ENCODE measurements around the gene ZNF3. TPM values are rescaled to one million over a fixed set of nuclear protein-coding genes. Genes with fewer than 3 reads are reported as not detected.
A peak's percentile ranks its signal among the peaks of the same experiment; 100 is the strongest.
"Not testable (repeated sequence)": the region's sequence is repeated elsewhere in the genome, so short reads cannot be mapped to it uniquely, and the experiment has no call there.

Gene ZNF3
- 12.9 TPM for total RNA-seq
- long read RNA-seq, transcript ZNF3-202 (6 exons, 2,799 nt) = major isoform, 16 of 29 reads
- long read RNA-seq, partial matches to known transcripts = 0 of 29 reads
- long read RNA-seq, other reads (novel, unspliced or antisense) = 6 of 29 reads

DNA sequence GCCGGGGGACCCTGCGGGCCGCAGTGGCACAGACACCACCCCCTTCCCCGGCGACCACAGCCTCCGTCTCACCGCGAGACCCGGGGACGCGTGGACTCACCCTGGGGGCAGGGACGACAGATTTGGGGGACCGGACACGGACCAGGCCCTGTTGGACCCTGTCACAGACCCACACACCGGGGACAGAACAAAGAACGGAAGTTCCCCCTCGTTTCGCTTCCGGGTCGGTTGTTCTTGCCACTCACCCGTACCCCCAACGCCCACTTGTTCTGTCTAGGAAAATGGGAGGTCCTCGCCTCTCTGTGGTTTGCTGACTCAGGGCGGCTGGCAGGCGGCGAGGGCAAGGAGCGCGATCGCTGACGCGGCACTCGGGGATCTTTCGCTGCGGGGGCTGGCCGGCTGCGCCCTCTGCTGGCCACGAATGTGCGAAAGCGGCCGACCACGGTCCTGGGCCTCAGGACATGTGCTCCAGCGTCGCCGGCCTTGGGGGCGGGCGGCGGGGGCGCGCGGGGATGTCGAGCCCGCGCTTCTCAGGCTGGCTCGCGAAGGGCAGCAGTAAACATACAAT is at the start of gene ZNF3:
Gene ZNF3, minus strand, starts transcription at position 189 of the 568 bp plus-strand sequence. CDS start 4,366 bp downstream, outside the sequence.
- Histone ChIP-seq H3K4me3 (peak within 1 kb of the TSS; percentile 77), H3K4me1 (peaks cover 48% of the 10 kb centered on the region), H3K27me3 (ENCODE audit: low read depth) (no peaks in the 10 kb centered on the region), H3K27ac (replicated peaks) (peak within 1 kb of the TSS; percentile 87), H3K9me3 (replicated peaks) (no peaks in the 10 kb centered on the region), H3K36me3 (peaks cover 26% of the 10 kb centered on the region)
- DNase-seq = peak; percentile 97
- TF ChIP-seq, protein P1, sequence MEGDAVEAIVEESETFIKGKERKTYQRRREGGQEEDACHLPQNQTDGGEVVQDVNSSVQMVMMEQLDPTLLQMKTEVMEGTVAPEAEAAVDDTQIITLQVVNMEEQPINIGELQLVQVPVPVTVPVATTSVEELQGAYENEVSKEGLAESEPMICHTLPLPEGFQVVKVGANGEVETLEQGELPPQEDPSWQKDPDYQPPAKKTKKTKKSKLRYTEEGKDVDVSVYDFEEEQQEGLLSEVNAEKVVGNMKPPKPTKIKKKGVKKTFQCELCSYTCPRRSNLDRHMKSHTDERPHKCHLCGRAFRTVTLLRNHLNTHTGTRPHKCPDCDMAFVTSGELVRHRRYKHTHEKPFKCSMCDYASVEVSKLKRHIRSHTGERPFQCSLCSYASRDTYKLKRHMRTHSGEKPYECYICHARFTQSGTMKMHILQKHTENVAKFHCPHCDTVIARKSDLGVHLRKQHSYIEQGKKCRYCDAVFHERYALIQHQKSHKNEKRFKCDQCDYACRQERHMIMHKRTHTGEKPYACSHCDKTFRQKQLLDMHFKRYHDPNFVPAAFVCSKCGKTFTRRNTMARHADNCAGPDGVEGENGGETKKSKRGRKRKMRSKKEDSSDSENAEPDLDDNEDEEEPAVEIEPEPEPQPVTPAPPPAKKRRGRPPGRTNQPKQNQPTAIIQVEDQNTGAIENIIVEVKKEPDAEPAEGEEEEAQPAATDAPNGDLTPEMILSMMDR (IDR thresholded peaks at IDR 0.05; ENCODE audit: borderline replicate concordance) = peak; percentile 97
- intact Hi-C loops (cut with micrococcal nuclease) = loop anchor here (10.0 kb wide), 1 partner anchor 87 kb away; no protein-coding TSS in a partner anchor

DNA sequence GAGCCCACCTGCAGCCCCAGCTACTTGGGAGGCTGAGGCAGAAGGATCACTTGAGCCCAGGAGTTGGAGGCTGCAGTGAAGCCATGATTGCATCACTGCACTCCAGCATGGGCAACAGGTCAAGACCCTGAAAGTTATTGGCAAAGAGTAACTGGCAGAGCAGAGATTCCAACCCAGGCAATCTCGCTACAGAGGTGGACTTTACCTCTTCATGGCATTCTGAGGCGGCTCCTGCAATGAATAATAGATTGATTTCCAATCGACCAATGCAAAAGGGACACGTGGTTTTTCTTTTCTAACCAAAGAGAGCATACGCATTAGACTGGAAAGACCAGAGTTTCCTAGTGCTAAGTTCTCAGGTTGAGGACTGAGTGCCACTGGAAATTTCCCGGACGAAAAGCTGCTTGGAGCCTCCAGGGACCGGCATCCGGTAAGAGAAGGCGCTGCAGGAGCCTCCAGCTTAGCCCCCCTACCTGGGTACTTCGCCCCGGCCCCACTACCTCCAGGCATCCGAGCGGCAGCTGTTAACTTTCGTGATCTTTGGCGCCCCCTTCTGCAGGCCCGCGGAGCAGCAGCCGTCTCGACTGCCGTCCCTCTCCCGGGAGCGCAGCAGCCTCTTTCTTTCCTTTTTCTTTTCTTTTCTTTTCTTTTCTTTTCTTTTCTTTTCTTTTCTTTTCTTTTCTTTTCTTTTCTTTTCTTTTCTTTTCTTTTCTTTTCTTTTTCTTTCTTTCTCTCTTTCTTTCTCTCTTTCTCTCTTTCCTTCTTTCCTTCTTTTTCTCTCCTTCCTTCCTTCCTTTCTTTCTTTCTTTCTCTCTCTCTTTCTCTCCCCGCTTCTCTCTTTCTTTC is 49.3 kb upstream of the ZNF3 start:
- no peaks in the 10 kb centered on the region for H3K36me3 ChIP-seq
- peak overlapping the region; percentile 22 for H3K4me3 ChIP-seq
- intact Hi-C loops (cut with micrococcal nuclease) = loop anchor here (5.0 kb wide), 1 partner anchor 86 kb away; the partner anchor contains the start of gene PVRIG
- peaks cover 39% of the 10 kb centered on the region for H3K4me1 ChIP-seq
- no peaks in the 10 kb centered on the region for H3K9me3 ChIP-seq (replicated peaks)
- H3K27me3 ChIP-seq (ENCODE audit: low read depth) = no peaks in the 10 kb centered on the region
- DNase-seq = peak; percentile 79
- no peak overlapping the region for H3K27ac ChIP-seq (replicated peaks)
- TF ChIP-seq, protein P1 (IDR thresholded peaks at IDR 0.05; ENCODE audit: borderline replicate concordance) = peak; percentile 92

DNA sequence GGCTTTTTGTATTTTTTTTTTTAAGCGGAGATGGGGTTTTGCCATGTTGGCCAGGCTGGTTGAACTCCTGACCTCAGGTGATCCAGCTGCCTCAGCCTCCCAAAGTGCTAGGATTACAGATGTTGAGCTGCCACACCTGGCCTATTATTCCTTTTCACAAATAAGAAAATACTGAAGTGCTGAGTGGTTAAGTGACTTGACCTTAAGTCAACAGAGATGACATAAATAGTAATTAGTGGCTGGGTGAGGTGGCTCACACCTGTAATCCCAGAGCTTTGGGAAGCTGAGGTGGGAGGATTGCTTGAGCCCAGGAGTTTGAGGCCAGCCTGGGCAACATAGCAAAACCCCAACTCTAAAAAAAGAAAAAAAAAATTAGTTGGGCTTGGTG is 48.7 kb upstream of the ZNF3 start:
- intact Hi-C loops (cut with micrococcal nuclease) = loop anchor here (5.0 kb wide), 1 partner anchor 87 kb away; the partner anchor contains the start of gene PVRIG
- not testable (repeated sequence) for H3K27me3 ChIP-seq (ENCODE audit: low read depth); H3K36me3 ChIP-seq; H3K27ac ChIP-seq (replicated peaks); DNase-seq; H3K9me3 ChIP-seq (replicated peaks); H3K4me3 ChIP-seq
- H3K4me1 ChIP-seq = peaks cover 44% of the 10 kb centered on the region

DNA sequence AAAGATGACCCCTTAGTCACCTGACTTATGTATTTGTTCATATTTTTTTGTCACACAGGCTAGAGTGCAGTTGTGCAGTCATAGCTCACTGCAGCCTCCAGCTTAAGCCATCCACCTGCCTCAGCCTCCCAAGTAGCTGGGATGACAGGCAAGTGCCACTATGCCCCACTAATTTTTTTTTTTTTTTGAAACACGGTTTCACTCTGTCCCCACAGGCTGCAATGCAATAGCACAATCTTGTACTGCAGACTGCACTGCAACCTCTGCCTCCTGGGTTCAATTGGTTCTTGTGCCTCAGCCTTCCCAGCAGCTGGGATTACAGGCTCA is 47.1 kb upstream of the ZNF3 start:
- no peaks in the 10 kb centered on the region for H3K36me3 ChIP-seq
- no peak for DNase-seq
- intact Hi-C loops (cut with micrococcal nuclease) = no loop called here
- TF ChIP-seq, protein P1 (IDR thresholded peaks at IDR 0.05; ENCODE audit: borderline replicate concordance) = no peak
- peaks cover 47% of the 10 kb centered on the region for H3K4me1 ChIP-seq
- no peaks in the 10 kb centered on the region for H3K27me3 ChIP-seq (ENCODE audit: low read depth)
- H3K9me3 ChIP-seq (replicated peaks) = no peaks in the 10 kb centered on the region
- no peak overlapping the region for H3K27ac ChIP-seq (replicated peaks)
- no peak overlapping the region for H3K4me3 ChIP-seq

DNA sequence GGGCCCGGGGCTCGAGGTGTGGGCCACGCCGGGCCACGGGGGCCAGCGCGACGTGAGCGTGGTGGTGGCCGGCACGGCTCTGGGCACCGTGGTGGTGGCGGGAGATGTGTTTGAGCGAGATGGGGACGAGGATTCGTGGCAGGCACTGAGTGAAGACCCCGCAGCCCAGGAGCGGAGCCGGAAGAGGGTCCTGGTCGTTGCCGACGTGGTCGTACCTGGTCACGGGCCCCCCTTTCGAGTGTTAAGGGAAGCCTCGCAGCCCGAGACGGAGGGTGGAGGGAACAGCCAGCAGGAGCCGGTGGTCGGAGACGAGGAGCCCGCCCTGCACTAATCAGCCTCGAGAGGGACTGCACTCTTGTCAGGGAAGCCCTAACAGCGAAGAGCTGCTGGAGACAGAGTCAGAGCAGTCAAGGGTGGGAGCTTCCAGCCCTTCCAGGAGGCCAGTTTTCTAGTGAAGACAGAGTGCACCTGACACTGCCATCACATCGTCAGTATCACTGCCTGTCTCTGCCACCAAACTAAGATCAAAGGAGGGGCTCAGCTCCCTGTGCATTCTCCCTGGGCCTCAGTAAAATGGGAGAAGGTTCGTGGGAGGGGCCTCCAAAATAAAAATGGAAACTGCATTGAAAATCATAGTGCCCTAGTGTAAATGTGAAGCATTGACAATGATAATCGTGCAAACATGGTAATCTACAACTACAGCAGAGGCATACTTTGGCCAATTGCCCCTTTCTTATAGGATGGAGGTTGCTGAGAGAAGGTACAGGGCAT is 46.5 kb upstream of the ZNF3 start:
- peaks cover 47% of the 10 kb centered on the region for H3K4me1 ChIP-seq
- H3K9me3 ChIP-seq (replicated peaks) = no peaks in the 10 kb centered on the region
- H3K4me3 ChIP-seq = peak overlapping the region; percentile 99
- no peak for DNase-seq
- no peaks in the 10 kb centered on the region for H3K27me3 ChIP-seq (ENCODE audit: low read depth)
- intact Hi-C loops (cut with micrococcal nuclease) = no loop called here
- H3K27ac ChIP-seq (replicated peaks) = peak overlapping the region; percentile 97
- TF ChIP-seq, protein P1 (IDR thresholded peaks at IDR 0.05; ENCODE audit: borderline replicate concordance) = no peak
- peaks cover 2% of the 10 kb centered on the region for H3K36me3 ChIP-seq
